Panc1 (cell line): ENCODE results near the gene MYADML2. TPM values are rescaled to one million over a fixed set of nuclear protein-coding genes. Genes with fewer than 3 reads are reported as not detected.

Experiments used
- ATAC-seq: fragments of 200-7000 bp; cut with Tn5 transposase; 2 replicates; pipeline ENCODE4 v1.9.1; 2020; ENCODE audit warnings: mild to moderate bottlenecking, moderate library complexity
- BruUV-seq: library from RNA; stranded (reverse); fragments of 400-500 nt; replicated peaks from 2 replicates; lab custom pipeline; 2021; lab: Mats Ljungman, UMichigan
- CTCF ChIA-PET: fragments of 300-600 bp; sonication (Branson Sonifier 250); formaldehyde crosslinking; loops from one replicate; lab custom pipeline; 2022; ENCODE audit warnings: antibody characterized with exemption; lab: Charles Lee
- POLR2A ChIA-PET: fragments of 300-600 bp; sonication (Branson Sonifier 250); formaldehyde crosslinking; loops from one replicate; lab custom pipeline; 2022; ENCODE audit warnings: antibody characterized with exemption; lab: Charles Lee
- DNase-seq: peaks from one replicate; pipeline ENCODE4 v3.0.0-alpha.2; 2010; ENCODE audit warnings: low read depth, low spot score
- H3K27ac ChIP-seq: 2 replicates; pipeline ENCODE4 v1.5.1; 2011; ENCODE audit warnings: mild to moderate bottlenecking, low read length, inconsistent platforms
- H3K27me3 ChIP-seq: fragments of 200-500 bp; sonication (Bioruptor generic); 2 replicates; pipeline ENCODE4 v1.6.0; 2014; ENCODE audit warnings: low read length, inconsistent platforms; ENCODE audit not compliant: control insufficient read depth, insufficient read depth
- H3K36me3 ChIP-seq: fragments of 200-500 bp; sonication (Bioruptor generic); 2 replicates; pipeline ENCODE4 v1.5.1; 2014; ENCODE audit warnings: inconsistent platforms, mild to moderate bottlenecking, low read length, moderate library complexity; ENCODE audit not compliant: control insufficient read depth, insufficient read depth
- H3K4me1 ChIP-seq: 2 replicates; pipeline ENCODE4 v1.5.1; 2011; ENCODE audit warnings: inconsistent platforms, mild to moderate bottlenecking, low read length, moderate library complexity; ENCODE audit not compliant: control insufficient read depth, insufficient read depth
- H3K4me3 ChIP-seq, 2 experiments: 2 replicates each; pipeline ENCODE4 v1.5.1; 2011 to 2012; ENCODE audit warnings: low read depth in 2 of 2, low read length in 2 of 2, mild to moderate bottlenecking in 2 of 2, inconsistent platforms in 1 of 2, moderate library complexity in 1 of 2
- H3K9me3 ChIP-seq: fragments of 200-500 bp; sonication (Bioruptor generic); 2 replicates; pipeline ENCODE4 v1.5.1; 2014; ENCODE audit warnings: low read depth, mild to moderate bottlenecking, inconsistent platforms, low read length, moderate library complexity; ENCODE audit not compliant: control insufficient read depth, insufficient read depth
- POLR2AphosphoS5 ChIP-seq: IDR thresholded peaks from 2 replicates; pipeline ENCODE4 v1.6.1; 2012; ENCODE audit warnings: mild to moderate bottlenecking, low read depth, low read length, moderate library complexity
- SIN3A ChIP-seq: IDR thresholded peaks from 2 replicates; pipeline ENCODE4 v1.6.1; 2012; ENCODE audit warnings: low read depth, mild to moderate bottlenecking, low read length, moderate library complexity, borderline replicate concordance; ENCODE audit not compliant: insufficient read depth
- TCF7L2 ChIP-seq: IDR thresholded peaks from 2 replicates; pipeline ENCODE4 v1.6.1; 2011; ENCODE audit warnings: mild to moderate bottlenecking, low read depth, low read length, inconsistent platforms
- in situ Hi-C: cut with HindIII; loops from 2 replicates; pipeline ENCODE4 v1.10.0; 2016; ENCODE audit warnings: low sequenced_read_pairs, low pct_unique_long_range_greater_than_20kb
- intact Hi-C: fragments of 100-400 bp; cut with micrococcal nuclease; formaldehyde crosslinking; loops from one replicate; pipeline ENCODE4 v1.10.0; 2022; ENCODE audit not compliant: unreplicated experiment
- total RNA-seq: library from RNA; stranded (reverse); gene quantifications from one replicate; pipeline ENCODE4 v1.2.1, GENCODE V29; 2021; ENCODE audit not compliant: unreplicated experiment
- TF ChIP-seq, protein P1 (sequence below), 2 experiments: IDR thresholded peaks; 2 replicates each; pipeline ENCODE4 v1.6.1; 2011 to 2012; ENCODE audit warnings: low read depth in 2 of 2, control low read depth in 1 of 2, low read length in 1 of 2, mild to moderate bottlenecking in 1 of 2, moderate library complexity in 1 of 2; ENCODE audit not compliant: insufficient read depth in 1 of 2
- TF ChIP-seq, protein P2 (sequence below): fragments of 450-650 bp; IDR thresholded peaks from 2 replicates; pipeline ENCODE4 v1.5.1; 2017; ENCODE audit warnings: mild to moderate bottlenecking

Gene MYADML2
- total RNA-seq, 1 experiment from 2014 or later, result not detected

DNA sequence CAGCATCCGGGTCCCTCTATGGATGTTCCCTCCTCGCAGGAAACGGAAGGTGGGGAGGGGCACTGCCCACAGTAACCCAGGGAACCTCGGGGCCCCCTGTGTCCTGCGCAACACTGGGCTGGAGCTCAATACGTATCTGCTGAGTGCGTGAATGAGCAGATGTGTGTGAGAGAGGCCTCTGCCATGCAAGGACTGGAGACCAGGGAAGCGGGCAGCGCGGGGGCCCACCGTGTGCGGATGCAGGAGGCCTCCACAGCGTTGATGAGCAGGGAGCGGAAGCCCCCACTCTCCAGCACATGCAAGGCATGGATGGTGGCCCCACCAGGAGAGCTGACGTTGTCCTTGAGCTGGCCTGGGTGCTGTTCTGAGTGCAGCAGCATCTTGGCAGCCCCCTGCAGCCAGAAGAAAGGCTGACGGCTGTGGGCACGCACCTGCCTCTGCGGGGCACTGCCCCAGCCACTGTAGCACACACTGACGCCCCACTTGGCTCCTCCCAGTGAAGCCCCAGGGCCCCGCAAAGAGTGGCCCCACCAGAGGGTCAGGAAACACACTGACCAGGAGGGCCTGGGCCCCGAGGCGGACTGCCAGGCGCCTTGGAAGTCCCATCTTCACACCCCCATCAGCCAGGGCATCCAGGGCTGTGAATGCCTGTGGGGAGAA is 12.8 kb downstream of the MYADML2 start:
- intact Hi-C loops (no loop called here), in situ Hi-C loops (no loop called here)
- Histone ChIP-seq H3K4me3 (no peak overlapping the region), H3K36me3 (peaks cover 3% of the 10 kb centered on the region; the same call in 1 of the 2 replicates), H3K4me1 (peaks cover 29% of the 10 kb centered on the region), H3K27ac (no peak overlapping the region), H3K27me3 (no peaks in the 10 kb centered on the region), H3K9me3 (no peaks in the 10 kb centered on the region)
- no peak for ATAC-seq
- POLR2A ChIA-PET, result interaction anchor here (0.6 kb wide), 1 partner anchor 21 kb away, joined by 5 read pairs; no protein-coding TSS in a partner anchor
- DNase-seq, result no peak
- TF ChIP-seq POLR2AphosphoS5 (no peak), SIN3A (no peak), TCF7L2 (no peak)
- TF ChIP-seq, protein P1, sequence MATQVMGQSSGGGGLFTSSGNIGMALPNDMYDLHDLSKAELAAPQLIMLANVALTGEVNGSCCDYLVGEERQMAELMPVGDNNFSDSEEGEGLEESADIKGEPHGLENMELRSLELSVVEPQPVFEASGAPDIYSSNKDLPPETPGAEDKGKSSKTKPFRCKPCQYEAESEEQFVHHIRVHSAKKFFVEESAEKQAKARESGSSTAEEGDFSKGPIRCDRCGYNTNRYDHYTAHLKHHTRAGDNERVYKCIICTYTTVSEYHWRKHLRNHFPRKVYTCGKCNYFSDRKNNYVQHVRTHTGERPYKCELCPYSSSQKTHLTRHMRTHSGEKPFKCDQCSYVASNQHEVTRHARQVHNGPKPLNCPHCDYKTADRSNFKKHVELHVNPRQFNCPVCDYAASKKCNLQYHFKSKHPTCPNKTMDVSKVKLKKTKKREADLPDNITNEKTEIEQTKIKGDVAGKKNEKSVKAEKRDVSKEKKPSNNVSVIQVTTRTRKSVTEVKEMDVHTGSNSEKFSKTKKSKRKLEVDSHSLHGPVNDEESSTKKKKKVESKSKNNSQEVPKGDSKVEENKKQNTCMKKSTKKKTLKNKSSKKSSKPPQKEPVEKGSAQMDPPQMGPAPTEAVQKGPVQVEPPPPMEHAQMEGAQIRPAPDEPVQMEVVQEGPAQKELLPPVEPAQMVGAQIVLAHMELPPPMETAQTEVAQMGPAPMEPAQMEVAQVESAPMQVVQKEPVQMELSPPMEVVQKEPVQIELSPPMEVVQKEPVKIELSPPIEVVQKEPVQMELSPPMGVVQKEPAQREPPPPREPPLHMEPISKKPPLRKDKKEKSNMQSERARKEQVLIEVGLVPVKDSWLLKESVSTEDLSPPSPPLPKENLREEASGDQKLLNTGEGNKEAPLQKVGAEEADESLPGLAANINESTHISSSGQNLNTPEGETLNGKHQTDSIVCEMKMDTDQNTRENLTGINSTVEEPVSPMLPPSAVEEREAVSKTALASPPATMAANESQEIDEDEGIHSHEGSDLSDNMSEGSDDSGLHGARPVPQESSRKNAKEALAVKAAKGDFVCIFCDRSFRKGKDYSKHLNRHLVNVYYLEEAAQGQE (IDR thresholded peaks at IDR 0.05; ENCODE audit: insufficient read depth in 1 of 2, low read depth in 2 of 2, low read length in 1 of 2), result no peak
- TF ChIP-seq, protein P2, sequence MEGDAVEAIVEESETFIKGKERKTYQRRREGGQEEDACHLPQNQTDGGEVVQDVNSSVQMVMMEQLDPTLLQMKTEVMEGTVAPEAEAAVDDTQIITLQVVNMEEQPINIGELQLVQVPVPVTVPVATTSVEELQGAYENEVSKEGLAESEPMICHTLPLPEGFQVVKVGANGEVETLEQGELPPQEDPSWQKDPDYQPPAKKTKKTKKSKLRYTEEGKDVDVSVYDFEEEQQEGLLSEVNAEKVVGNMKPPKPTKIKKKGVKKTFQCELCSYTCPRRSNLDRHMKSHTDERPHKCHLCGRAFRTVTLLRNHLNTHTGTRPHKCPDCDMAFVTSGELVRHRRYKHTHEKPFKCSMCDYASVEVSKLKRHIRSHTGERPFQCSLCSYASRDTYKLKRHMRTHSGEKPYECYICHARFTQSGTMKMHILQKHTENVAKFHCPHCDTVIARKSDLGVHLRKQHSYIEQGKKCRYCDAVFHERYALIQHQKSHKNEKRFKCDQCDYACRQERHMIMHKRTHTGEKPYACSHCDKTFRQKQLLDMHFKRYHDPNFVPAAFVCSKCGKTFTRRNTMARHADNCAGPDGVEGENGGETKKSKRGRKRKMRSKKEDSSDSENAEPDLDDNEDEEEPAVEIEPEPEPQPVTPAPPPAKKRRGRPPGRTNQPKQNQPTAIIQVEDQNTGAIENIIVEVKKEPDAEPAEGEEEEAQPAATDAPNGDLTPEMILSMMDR, result no peak
- CTCF ChIA-PET, result no interaction called here
- no TSS peak for BruUV-seq

DNA sequence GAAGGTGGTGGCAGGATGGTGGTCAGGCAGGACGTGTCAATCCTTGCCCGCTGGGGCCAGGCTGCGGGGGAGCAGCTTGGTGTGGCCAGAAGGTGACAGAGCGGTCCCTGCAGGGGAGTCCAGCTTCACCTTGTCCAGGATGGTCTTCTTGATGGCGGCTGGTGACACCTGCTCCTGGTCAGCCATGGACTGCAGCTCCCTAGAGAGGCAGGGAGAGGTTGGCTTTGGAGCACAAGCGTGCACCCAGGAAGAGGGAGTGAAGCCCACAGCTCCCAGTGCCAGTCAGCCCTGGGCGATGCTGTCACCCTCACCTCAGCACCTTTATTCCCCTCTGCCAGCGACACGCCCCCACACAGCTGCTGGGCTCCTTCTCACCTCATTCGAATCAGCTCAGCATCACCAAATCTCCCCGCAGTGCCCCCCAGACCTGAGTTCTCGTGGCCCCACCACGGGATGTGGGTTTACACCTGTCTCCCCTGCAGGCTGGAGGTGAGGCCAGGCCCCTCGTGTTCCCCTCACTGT is 13.8 kb downstream of the MYADML2 start:
- no peak overlapping the region for H3K4me3 ChIP-seq

More for the DNA sequence above, 13.8 kb downstream of the MYADML2 start:
- DNase-seq (no peak), ATAC-seq (no peak)
- intact Hi-C loops (no loop called here), in situ Hi-C loops (no loop called here)
- BruUV-seq, result no TSS peak
- no peaks in the 10 kb centered on the region for H3K9me3 ChIP-seq
- no peaks in the 10 kb centered on the region for H3K27me3 ChIP-seq
- peaks cover 38% of the 10 kb centered on the region for H3K4me1 ChIP-seq
- no peak overlapping the region for H3K27ac ChIP-seq
- ChIA-PET CTCF (no interaction called here), POLR2A (interaction anchor here (0.5 to 0.6 kb wide), 2 partner anchors 17 to 41 kb away, joined by 5 to 9 read pairs; no protein-coding TSS in a partner anchor)
- peaks cover 3% of the 10 kb centered on the region; the same call in 1 of the 2 replicates for H3K36me3 ChIP-seq
- TF ChIP-seq POLR2AphosphoS5 (peak; percentile 53), SIN3A (no peak)
